H9 (cell line): Measurements from ENCODE around the gene MLNR. TPM values are rescaled to one million over a fixed set of nuclear protein-coding genes. Genes with fewer than 3 reads are reported as not detected.
A peak's percentile ranks its signal among the peaks of the same experiment; 100 is the strongest.

ENCODE experiments used
- DNase-seq: peaks from one replicate; pipeline ENCODE4 v3.0.0-alpha.2; 2017
- H2AFZ ChIP-seq: one replicate; pipeline ENCODE4 v1.6.1; 2013; ENCODE audit warnings: mild to moderate bottlenecking, low read length, control low read depth, moderate library complexity
- H2AK5ac ChIP-seq: 2 replicates; pipeline ENCODE4 v1.6.1; 2013; ENCODE audit warnings: low read length, control low read depth, mixed read lengths; ENCODE audit not compliant: insufficient read length
- H2BK120ac ChIP-seq: one replicate; pipeline ENCODE4 v1.6.1; 2013; ENCODE audit warnings: low read depth, mild to moderate bottlenecking, low read length, control low read depth, inconsistent platforms; ENCODE audit not compliant: poor library complexity, severe bottlenecking
- H2BK12ac ChIP-seq: 2 replicates; pipeline ENCODE4 v1.6.1; 2013; ENCODE audit warnings: low read length, control low read depth, mixed read lengths, low read depth; ENCODE audit not compliant: insufficient read length
- H2BK15ac ChIP-seq: 2 replicates; pipeline ENCODE4 v1.6.1; 2013; ENCODE audit warnings: low read depth, low read length, control low read depth
- H2BK20ac ChIP-seq: one replicate; pipeline ENCODE4 v1.6.1; 2013; ENCODE audit warnings: low read depth, mild to moderate bottlenecking, low read length, control low read depth, inconsistent platforms; ENCODE audit not compliant: poor library complexity, severe bottlenecking
- H2BK5ac ChIP-seq: 2 replicates; pipeline ENCODE4 v1.6.1; 2013; ENCODE audit warnings: low read length, control low read depth, mixed read lengths; ENCODE audit not compliant: insufficient read length
- H3K14ac ChIP-seq: 2 replicates; pipeline ENCODE4 v1.6.1; 2013; ENCODE audit warnings: low read length, control low read depth; ENCODE audit not compliant: insufficient read depth
- H3K18ac ChIP-seq: 2 replicates; pipeline ENCODE4 v1.6.1; 2013; ENCODE audit warnings: low read depth, mild to moderate bottlenecking, mixed read lengths, low read length, control low read depth; ENCODE audit not compliant: insufficient read length
- H3K23ac ChIP-seq: 2 replicates; pipeline ENCODE4 v1.6.1; 2013; ENCODE audit warnings: low read length, control low read depth, mixed read lengths, low read depth; ENCODE audit not compliant: insufficient read length
- H3K23me2 ChIP-seq: 2 replicates; pipeline ENCODE4 v1.6.1; 2013; ENCODE audit warnings: low read depth, mild to moderate bottlenecking, mixed read lengths, low read length, control low read depth; ENCODE audit not compliant: insufficient read length, poor library complexity, severe bottlenecking
- H3K27ac ChIP-seq: 2 replicates; pipeline ENCODE4 v1.5.1; 2013; ENCODE audit warnings: low read length, control low read depth, mixed read lengths, low read depth; ENCODE audit not compliant: insufficient read length
- H3K27me3 ChIP-seq: 2 replicates; pipeline ENCODE4 v1.6.1; 2013; ENCODE audit warnings: low read length, control low read depth, inconsistent platforms; ENCODE audit not compliant: insufficient read depth
- H3K4ac ChIP-seq: 2 replicates; pipeline ENCODE4 v1.6.1; 2013; ENCODE audit warnings: low read depth, mild to moderate bottlenecking, control low read depth, inconsistent platforms, low read length, moderate library complexity
- H3K4me1 ChIP-seq: 2 replicates; pipeline ENCODE4 v1.6.1; 2013; ENCODE audit warnings: low read length, control low read depth, inconsistent platforms; ENCODE audit not compliant: insufficient read depth
- H3K4me2 ChIP-seq: 2 replicates; pipeline ENCODE4 v1.6.1; 2013; ENCODE audit warnings: low read length, control low read depth, mixed read lengths; ENCODE audit not compliant: insufficient read length, insufficient read depth
- H3K56ac ChIP-seq: 2 replicates; pipeline ENCODE4 v1.6.1; 2013; ENCODE audit warnings: low read depth, mild to moderate bottlenecking, mixed read lengths, low read length, control low read depth; ENCODE audit not compliant: insufficient read length
- H3K79me1 ChIP-seq: 2 replicates; pipeline ENCODE4 v1.6.1; 2013; ENCODE audit warnings: low read depth, mild to moderate bottlenecking, moderate library complexity, low read length, control low read depth, inconsistent platforms; ENCODE audit not compliant: insufficient read depth, poor library complexity, severe bottlenecking
- H3K79me2 ChIP-seq: 2 replicates; pipeline ENCODE4 v1.6.1; 2013; ENCODE audit warnings: low read length, control low read depth, inconsistent platforms; ENCODE audit not compliant: insufficient read depth
- H3K9ac ChIP-seq: 2 replicates; pipeline ENCODE4 v1.6.1; 2013; ENCODE audit warnings: low read length, control low read depth, mixed read lengths; ENCODE audit not compliant: insufficient read length; ENCODE audit errors: extremely low read depth
- H3K9me3 ChIP-seq: one replicate; pipeline ENCODE4 v1.6.1; 2013; ENCODE audit warnings: low read depth, low read length, inconsistent platforms; ENCODE audit not compliant: control insufficient read depth
- H3T11ph ChIP-seq: one replicate; pipeline ENCODE4 v1.6.1; 2013; ENCODE audit warnings: mild to moderate bottlenecking, low read length, control low read depth, inconsistent platforms
- H4K20me1 ChIP-seq: one replicate; pipeline ENCODE4 v1.6.1; 2013; ENCODE audit not compliant: control insufficient read depth, insufficient read length, insufficient read depth
- H4K5ac ChIP-seq: 2 replicates; pipeline ENCODE4 v1.6.1; 2013; ENCODE audit warnings: low read depth, mild to moderate bottlenecking, mixed read lengths, low read length, control low read depth; ENCODE audit not compliant: insufficient read length
- H4K8ac ChIP-seq: replicated peaks from 2 replicates; pipeline ENCODE4 v1.6.1; 2013; ENCODE audit warnings: low read length, control low read depth, mixed read lengths, low read depth; ENCODE audit not compliant: insufficient read length
- H4K91ac ChIP-seq: 2 replicates; pipeline ENCODE4 v1.6.1; 2013; ENCODE audit warnings: low read depth, mild to moderate bottlenecking, moderate library complexity, mixed read lengths, low read length, control low read depth; ENCODE audit not compliant: insufficient read length
- H3K27ac Mint-ChIP-seq, 3 experiments: 2 replicates in 2 of 3; 3 replicates in 1 of 3; pipeline ENCODE4 v1.8.0; 2020 to 2021; ENCODE audit warnings: mixed read lengths in 3 of 3, mild to moderate bottlenecking in 1 of 3, moderate library complexity in 1 of 3
- H3K27me3 Mint-ChIP-seq: 2 replicates; pipeline ENCODE4 v1.8.0; 2021; ENCODE audit warnings: low read depth, mild to moderate bottlenecking, moderate library complexity, mixed read lengths
- H3K36me3 Mint-ChIP-seq, 3 experiments: 2 replicates in 2 of 3; 3 replicates in 1 of 3; pipeline ENCODE4 v1.8.0; 2020 to 2021; ENCODE audit warnings: low read depth in 3 of 3, mixed read lengths in 3 of 3; ENCODE audit not compliant: insufficient read depth in 1 of 3
- H3K4me1 Mint-ChIP-seq, 2 experiments: 2 replicates each; pipeline ENCODE4 v1.8.0; 2020; ENCODE audit warnings: mixed read lengths in 2 of 2
- H3K4me3 Mint-ChIP-seq, 2 experiments: 2 replicates in 1 of 2; 3 replicates in 1 of 2; pipeline ENCODE4 v1.8.0; 2020 to 2021; ENCODE audit warnings: mild to moderate bottlenecking in 2 of 2, mixed read lengths in 2 of 2, moderate library complexity in 1 of 2
- H3K9me3 Mint-ChIP-seq, 2 experiments: 2 replicates in 1 of 2; 3 replicates in 1 of 2; pipeline ENCODE4 v1.8.0; 2020; ENCODE audit warnings: mild to moderate bottlenecking in 2 of 2, mixed read lengths in 2 of 2, moderate library complexity in 1 of 2
- CTCF ChIP-seq: fragments of 200-600 bp; sonication (generic); conservative IDR thresholded peaks from 3 replicates; pipeline ENCODE4 v1.8.0; 2021; ENCODE audit warnings: antibody characterized with exemption, mild to moderate bottlenecking
- WGBS: extraction: QIAGEN DNeasy Blood & Tissue Kit; methylation state at CpG from one replicate; pipeline ENCODE4 v1.1.7; 2013; ENCODE audit warnings: missing lambda C conversion rate, low lambda C conversion rate, mixed read lengths; ENCODE audit not compliant: insufficient read length; ENCODE audit errors: extremely low coverage; 5-methylcytosine and 5-hydroxymethylcytosine counted together
- total RNA-seq: library from RNA; stranded (reverse); gene quantifications from 2 replicates; pipeline ENCODE4 v1.2.1, GENCODE V29; 2021

Gene MLNR
- total RNA-seq, 1 experiment from 2014 or later, result not detected

GRCh38 chr13:49217962-49218492, 2.1 kb upstream of the MLNR start:
- no peak overlapping the region for H4K8ac ChIP-seq
- H3T11ph ChIP-seq, result no peak overlapping the region
- no peak overlapping the region for H3K9ac ChIP-seq
- no peaks in the 10 kb centered on the region for H3K9me3 ChIP-seq
- no peak overlapping the region for H3K27ac ChIP-seq
- H4K91ac ChIP-seq, result no peak overlapping the region
- H2BK15ac ChIP-seq, result no peak overlapping the region
- peak overlapping the region; percentile 56 for H4K5ac ChIP-seq
- H2BK5ac ChIP-seq, result no peak overlapping the region
- no peak overlapping the region for H2BK12ac ChIP-seq
- H3K79me2 ChIP-seq, result no peaks in the 10 kb centered on the region
- H2BK120ac ChIP-seq, result no peak overlapping the region
- no peak overlapping the region for H3K18ac ChIP-seq
- no peak overlapping the region for H2AK5ac ChIP-seq
- H4K20me1 ChIP-seq, result no peaks in the 10 kb centered on the region
- peaks cover 0 to 5% of the 10 kb centered on the region in 2 experiments; a peak in 2 of 5 replicates for H3K9me3 Mint-ChIP-seq
- no peak overlapping the region; the same call in 1 of the 2 replicates for H3K14ac ChIP-seq
- H3K4me2 ChIP-seq, result peak overlapping the region; percentile 97
- no peak for DNase-seq
- no peak for TF ChIP-seq CTCF
- no peaks in the 10 kb centered on the region; the same call in 1 of the 2 replicates for H3K4me1 ChIP-seq
- no CpG with 5 or more reads among the region's 17 CpGs for WGBS
- peaks cover 74% of the 10 kb centered on the region for H3K27me3 Mint-ChIP-seq
- H3K36me3 Mint-ChIP-seq, result peaks cover 0 to 5% (median 0%) of the 10 kb centered on the region in 3 experiments; a peak in 3 of 7 replicates
- H3K4me3 Mint-ChIP-seq, result peak overlapping the region; percentile 50 to 78
- H3K56ac ChIP-seq, result no peak overlapping the region
- H3K23ac ChIP-seq, result no peak overlapping the region
- H3K4me1 Mint-ChIP-seq, result peaks cover 30 to 39% of the 10 kb centered on the region in 2 experiments
- H3K27me3 ChIP-seq, result peaks cover 55% of the 10 kb centered on the region
- no peak overlapping the region for H2BK20ac ChIP-seq
- no peak overlapping the region for H2AFZ ChIP-seq
- no peaks in the 10 kb centered on the region for H3K79me1 ChIP-seq
- H3K4ac ChIP-seq, result no peak overlapping the region
- H3K27ac Mint-ChIP-seq, result no peak overlapping the region; a peak in 1 of 7 replicates
- H3K23me2 ChIP-seq, result peaks cover 13% of the 10 kb centered on the region
